HG03571 (cell line): ENCODE results near the gene LAPTM5.

ENCODE experiments used
- ATAC-seq: cut with Tn5 transposase; IDR thresholded peaks from one replicate; pipeline ENCODE4 v1.9.1; 2021; ENCODE audit not compliant: unreplicated experiment

The LAPTM5 gene

DNA sequence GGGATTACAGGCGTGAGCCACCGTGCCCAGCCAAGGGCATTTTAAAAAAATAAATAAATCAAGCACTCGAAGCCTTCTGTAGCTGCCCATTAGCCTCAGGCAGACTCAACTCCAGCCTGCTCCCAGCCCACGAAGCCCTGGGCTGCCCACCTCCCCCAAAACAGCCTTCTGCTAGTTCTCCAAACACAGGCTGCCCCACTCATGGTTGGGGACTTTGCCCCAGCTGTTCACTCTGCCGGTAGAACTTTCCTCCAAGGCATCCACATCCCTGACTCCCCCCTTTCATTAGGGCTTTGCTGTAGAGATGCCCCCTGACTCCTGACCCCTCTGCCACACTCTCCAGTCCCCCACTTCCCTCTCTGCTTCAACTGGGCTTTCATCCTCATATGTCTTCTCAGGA is 29.7 kb upstream of the LAPTM5 start:
- no peak for ATAC-seq

GRCh38 chr1:30786264-30786991 is 28.9 kb upstream of the LAPTM5 start:
- ATAC-seq = no peak

GRCh38 chr1:30785714-30786113 is 28.1 kb upstream of the LAPTM5 start:
- ATAC-seq = no peak

GRCh38 chr1:30785181-30785580 is 27.6 kb upstream of the LAPTM5 start:
- ATAC-seq = no peak

GRCh38 chr1:30783256-30783915 is 25.8 kb upstream of the LAPTM5 start:
- no peak for ATAC-seq

GRCh38 chr1:30782361-30783255 is 25.0 kb upstream of the LAPTM5 start:
- no peak for ATAC-seq

DNA sequence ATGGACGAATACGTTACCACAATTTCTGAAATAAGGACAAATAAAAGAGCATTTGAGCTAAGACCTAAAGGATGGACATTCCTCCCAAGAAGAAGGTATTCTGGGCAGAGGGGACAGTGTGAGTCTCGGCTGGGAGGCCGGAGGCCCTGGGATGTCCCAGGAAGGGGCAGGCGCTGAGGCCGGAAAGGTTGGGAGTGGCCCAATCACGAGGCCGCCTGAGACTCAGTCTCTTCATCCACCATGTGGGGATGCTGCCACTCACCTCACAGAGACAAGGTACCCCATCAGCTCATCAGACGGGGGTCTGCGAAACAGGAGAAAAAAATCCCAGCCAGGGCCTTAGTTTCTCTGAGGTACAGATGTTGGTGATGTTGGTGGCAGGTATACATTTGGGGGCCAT is 24.3 kb upstream of the LAPTM5 start:
- no peak for ATAC-seq

GRCh38 chr1:30780409-30780808 is 22.8 kb upstream of the LAPTM5 start:
- no peak for ATAC-seq

GRCh38 chr1:30779294-30780071 is 21.9 kb upstream of the LAPTM5 start:
- ATAC-seq = no peak

GRCh38 chr1:30778979-30779293 is 21.4 kb upstream of the LAPTM5 start:
- ATAC-seq = no peak

DNA sequence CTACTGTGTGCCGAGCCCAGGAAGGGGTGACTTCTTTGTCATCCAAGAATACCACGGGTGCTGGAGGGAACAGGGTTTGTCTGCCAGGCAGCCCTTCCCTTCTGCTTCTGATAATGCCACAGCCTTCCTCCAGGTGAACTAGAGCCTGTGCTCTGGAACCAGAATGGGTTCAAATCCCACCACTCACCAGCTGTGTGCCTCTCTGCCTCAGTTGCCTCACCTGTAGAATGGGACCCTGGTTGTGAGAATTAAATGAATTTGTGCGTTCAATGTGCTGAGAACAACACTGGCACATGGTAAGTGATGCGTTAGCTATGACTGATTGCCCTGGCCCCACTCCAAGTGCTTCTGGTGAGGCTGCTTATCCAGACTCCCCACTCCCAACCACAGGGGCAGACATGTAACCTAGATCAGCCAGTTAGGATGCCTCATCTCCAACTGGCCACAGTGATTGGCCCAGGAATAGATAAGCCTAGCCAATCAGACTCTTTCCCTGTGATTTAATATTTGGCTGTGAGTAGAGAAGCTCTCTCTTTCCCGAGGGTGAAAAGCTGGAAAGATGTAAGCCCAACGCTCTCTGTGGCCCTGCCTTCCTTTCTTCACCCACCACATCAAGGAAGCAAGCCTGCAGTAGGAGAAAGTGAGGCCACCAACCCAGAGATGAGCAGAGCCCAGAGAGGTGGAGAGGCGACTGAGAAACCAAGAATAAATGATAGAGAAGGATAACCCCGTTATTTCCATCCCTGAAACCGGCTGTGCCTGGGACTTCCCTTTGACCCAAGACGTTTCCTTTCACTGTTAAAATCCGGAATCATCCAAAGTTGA is 20.8 kb upstream of the LAPTM5 start:
- ATAC-seq = no peak

- no peak for ATAC-seq
These were observed 20.3 kb upstream of the LAPTM5 start for GRCh38 chr1:30777904-30778153.

GRCh38 chr1:30777060-30777903 is 19.7 kb upstream of the LAPTM5 start:
- no peak for ATAC-seq

- ATAC-seq = no peak
These were observed 18.8 kb upstream of the LAPTM5 start for GRCh38 chr1:30776097-30777059.

DNA sequence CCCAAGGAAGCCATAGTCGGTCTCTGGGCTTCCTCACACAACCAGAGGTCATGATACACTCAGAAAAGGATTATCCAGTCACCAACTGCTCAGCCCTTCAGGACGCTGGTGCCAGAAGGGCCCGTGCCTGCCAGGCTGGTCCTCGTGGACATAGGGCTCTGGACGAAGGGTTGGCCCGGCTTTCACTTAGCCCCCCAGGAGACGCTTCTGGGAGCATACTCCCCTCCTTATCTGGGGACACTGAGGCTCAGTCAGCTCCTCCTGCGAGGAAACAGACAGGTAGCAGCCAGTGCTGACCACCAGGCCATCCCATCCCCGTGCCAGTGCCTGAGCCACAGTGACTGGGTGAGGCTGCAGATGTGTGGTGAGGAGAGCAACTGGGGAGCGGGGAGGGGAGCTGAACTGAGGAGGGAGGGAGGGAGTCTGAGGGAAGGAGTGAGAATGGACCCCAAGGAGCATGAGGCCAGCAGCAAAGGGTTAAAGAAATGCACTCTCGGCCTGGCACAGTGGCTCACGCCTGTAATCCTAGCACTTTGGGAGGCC is 17.9 kb upstream of the LAPTM5 start:
- ATAC-seq = no peak

- no peak for ATAC-seq
These were observed 17.2 kb upstream of the LAPTM5 start for GRCh38 chr1:30774550-30775432.

- ATAC-seq = no peak
These were observed 16.3 kb upstream of the LAPTM5 start for GRCh38 chr1:30773722-30774358.
